SK-N-SH treated with all-trans-retinoic acid at 6 μM for 48 hours (cell line): ENCODE data around the gene ZBTB26.

Experiments used
- ATAC-seq: fragments of 200-7000 bp; cut with Tn5 transposase; 3 replicates; pipeline ENCODE4 v1.9.1; 2020; ENCODE audit warnings: mild to moderate bottlenecking, moderate library complexity
- ARNTL ChIP-seq: fragments of 450-650 bp; formaldehyde crosslinking; IDR thresholded peaks from 2 replicates; pipeline ENCODE4 v1.5.0; 2020; ENCODE audit warnings: low read depth, mild to moderate bottlenecking, moderate library complexity, borderline replicate concordance
- BACH2 ChIP-seq: fragments of 250-450 bp; sonication (Bioruptor Pico); IDR thresholded peaks from 2 replicates; pipeline ENCODE4 v1.9.0; 2021; ENCODE audit warnings: mild to moderate bottlenecking, borderline replicate concordance
- CREB5 ChIP-seq: fragments of 250-450 bp; sonication (Bioruptor Pico); IDR thresholded peaks from 2 replicates; pipeline ENCODE4 v1.5.1; 2020; ENCODE audit warnings: low read depth, mild to moderate bottlenecking, moderate library complexity
- CSDC2 ChIP-seq: fragments of 250-450 bp; sonication (Bioruptor Pico); IDR thresholded peaks from 2 replicates; pipeline ENCODE4 v1.5.0; 2020; ENCODE audit warnings: mild to moderate bottlenecking, moderate library complexity
- CSRNP3 ChIP-seq: fragments of 250-450 bp; sonication (Bioruptor Pico); IDR thresholded peaks from 2 replicates; pipeline ENCODE4 v1.5.1; 2021; ENCODE audit warnings: mild to moderate bottlenecking, moderate library complexity
- ESRRG ChIP-seq: fragments of 250-450 bp; sonication (Bioruptor Pico); IDR thresholded peaks from 2 replicates; pipeline ENCODE4 v1.6.1; 2021; ENCODE audit warnings: mild to moderate bottlenecking
- GLIS3 ChIP-seq: fragments of 250-450 bp; sonication (Bioruptor Pico); IDR thresholded peaks from 2 replicates; pipeline ENCODE4 v1.5.0; 2020; ENCODE audit warnings: mild to moderate bottlenecking, moderate library complexity
- ISL1 ChIP-seq: fragments of 250-450 bp; sonication (Bioruptor Pico); IDR thresholded peaks from 2 replicates; pipeline ENCODE4 v2.1.2; 2022; ENCODE audit warnings: mild to moderate bottlenecking, moderate library complexity
- OSR1 ChIP-seq: fragments of 250-450 bp; sonication (Bioruptor Pico); IDR thresholded peaks from 2 replicates; pipeline ENCODE4 v1.8.0; 2022; ENCODE audit warnings: moderate library complexity, mild to moderate bottlenecking, inconsistent platforms
- PATZ1 ChIP-seq: fragments of 250-450 bp; sonication (Bioruptor Pico); IDR thresholded peaks from 2 replicates; pipeline ENCODE4 v1.8.0; 2020; ENCODE audit warnings: mild to moderate bottlenecking, moderate library complexity, borderline replicate concordance
- PPARA ChIP-seq: fragments of 250-450 bp; sonication (Bioruptor Pico); IDR thresholded peaks from 2 replicates; pipeline ENCODE4 v1.5.0; 2020; ENCODE audit warnings: mild to moderate bottlenecking, borderline replicate concordance
- RARB ChIP-seq: fragments of 250-450 bp; sonication (Bioruptor Pico); IDR thresholded peaks from 2 replicates; pipeline ENCODE4 v1.8.0; 2021; ENCODE audit warnings: mild to moderate bottlenecking, moderate library complexity
- TCF4 ChIP-seq: fragments of 250-450 bp; sonication (Bioruptor Pico); IDR thresholded peaks from 2 replicates; pipeline ENCODE4 v1.8.0; 2021; ENCODE audit warnings: mild to moderate bottlenecking, moderate library complexity, borderline replicate concordance
- TSHZ2 ChIP-seq: fragments of 250-450 bp; sonication (Bioruptor Pico); IDR thresholded peaks from 2 replicates; pipeline ENCODE4 v1.5.0; 2020; ENCODE audit warnings: mild to moderate bottlenecking, moderate library complexity
- ZC3H10 ChIP-seq: fragments of 250-450 bp; sonication (Bioruptor Pico); IDR thresholded peaks from 2 replicates; pipeline ENCODE4 v1.5.1; 2021; ENCODE audit warnings: mild to moderate bottlenecking, moderate library complexity
- ZFP3 ChIP-seq: fragments of 250-450 bp; sonication (Bioruptor Pico); IDR thresholded peaks from 2 replicates; pipeline ENCODE4 v1.5.0; 2020; ENCODE audit warnings: mild to moderate bottlenecking, moderate library complexity
- ZFP30 ChIP-seq: fragments of 450-650 bp; formaldehyde crosslinking; IDR thresholded peaks from 2 replicates; pipeline ENCODE4 v1.5.0; 2022; ENCODE audit warnings: mild to moderate bottlenecking, moderate library complexity
- ZNF565 ChIP-seq: fragments of 450-650 bp; formaldehyde crosslinking; conservative IDR thresholded peaks from 2 replicates; pipeline ENCODE4 v1.5.0; 2020; ENCODE audit warnings: low read depth, mild to moderate bottlenecking, moderate library complexity
- ZNF70 ChIP-seq: fragments of 450-650 bp; formaldehyde crosslinking; IDR thresholded peaks from 2 replicates; pipeline ENCODE4 v1.5.0; 2020; ENCODE audit warnings: mild to moderate bottlenecking, moderate library complexity
- ZNF8 ChIP-seq: fragments of 450-650 bp; formaldehyde crosslinking; IDR thresholded peaks from 2 replicates; pipeline ENCODE4 v1.5.0; 2020; ENCODE audit warnings: mild to moderate bottlenecking, moderate library complexity

ZBTB26 gene

GRCh38 chr9:122904466-122904822 lies 26.9 kb downstream of the ZBTB26 start:
- peak; percentile 66 for ATAC-seq

GRCh38 chr9:122900791-122901190 lies 30.5 kb downstream of the ZBTB26 start:
- no peak for TF ChIP-seq ESRRG
- TF ChIP-seq ZNF565 (CRISPR knock-in tag), result no peak
- no peak for TF ChIP-seq ZFP30 (CRISPR knock-in tag)
- no peak for TF ChIP-seq PATZ1 (CRISPR knock-in tag)
- no peak for TF ChIP-seq CREB5
- no peak for TF ChIP-seq ZFP3 (CRISPR knock-in tag)
- no peak for TF ChIP-seq TSHZ2
- no peak for TF ChIP-seq ARNTL (CRISPR knock-in tag)
- no peak for ATAC-seq

More at GRCh38 chr9:122904466-122904822, 26.9 kb downstream of the ZBTB26 start:
- TF ChIP-seq ZNF8 (CRISPR knock-in tag) (no peak), ZNF70 (CRISPR knock-in tag) (no peak), CSRNP3 (CRISPR knock-in tag) (no peak), TCF4 (CRISPR knock-in tag) (no peak), CREB5 (no peak), TSHZ2 (no peak), ARNTL (CRISPR knock-in tag) (no peak), GLIS3 (CRISPR knock-in tag) (no peak), PPARA (CRISPR knock-in tag) (no peak), ZNF565 (CRISPR knock-in tag) (no peak), ZC3H10 (CRISPR knock-in tag) (no peak), RARB (CRISPR knock-in tag) (no peak), ESRRG (no peak), ISL1 (CRISPR knock-in tag) (no peak)

GRCh38 chr9:122897969-122898368 lies 33.3 kb downstream of the ZBTB26 start:
- no peak for ATAC-seq
- no peak for TF ChIP-seq BACH2 (CRISPR knock-in tag)
- no peak for TF ChIP-seq ZNF8 (CRISPR knock-in tag)
- TF ChIP-seq RARB (CRISPR knock-in tag), result no peak
- TF ChIP-seq TSHZ2, result no peak
- no peak for TF ChIP-seq PPARA (CRISPR knock-in tag)
- TF ChIP-seq PATZ1 (CRISPR knock-in tag), result no peak
- no peak for TF ChIP-seq CSDC2
- TF ChIP-seq ZC3H10 (CRISPR knock-in tag), result no peak
- no peak for TF ChIP-seq OSR1 (CRISPR knock-in tag)
